Measurements from ENCODE around the gene SLC6A9.

The SLC6A9 gene

GRCh38 chr1:43971336-43971980 lies 59.8 kb downstream of the SLC6A9 start:
- no peak for DNase-seq (ENCODE audit: low read depth in 4 of 4, low spot score in 1 of 4)

- DNase-seq (ENCODE audit: low read depth in 4 of 4, low spot score in 1 of 4): no peak
These were observed 60.4 kb downstream of the SLC6A9 start for GRCh38 chr1:43970911-43971310.

- no peak for DNase-seq (ENCODE audit: low read depth in 4 of 4, low spot score in 1 of 4)
These were observed 60.8 kb downstream of the SLC6A9 start for GRCh38 chr1:43970502-43970901.

- DNase-seq (ENCODE audit: low read depth in 4 of 4, low spot score in 1 of 4): peak; percentile 84 to 98 (median 94)
These were observed 61.4 kb downstream of the SLC6A9 start, which contains the start of gene DPH2 for GRCh38 chr1:43969746-43970466. TSS of gene DPH2 (plus strand) at chr1:43970010. CDS start at chr1:43970176, 166 bp downstream.

- no peak for DNase-seq (ENCODE audit: low read depth in 4 of 4, low spot score in 1 of 4)
These were observed 61.9 kb downstream of the SLC6A9 start for GRCh38 chr1:43969416-43969745.

GRCh38 chr1:43968348-43968948 lies 62.8 kb downstream of the SLC6A9 start:
- DNase-seq (ENCODE audit: low read depth in 4 of 4, low spot score in 1 of 4): no peak

- no peak for DNase-seq (ENCODE audit: low read depth in 4 of 4, low spot score in 1 of 4)
These were observed 65.9 kb downstream of the SLC6A9 start for GRCh38 chr1:43965316-43965715.

GRCh38 chr1:43963890-43964289 lies 67.4 kb downstream of the SLC6A9 start:
- DNase-seq (ENCODE audit: low read depth in 4 of 4, low spot score in 1 of 4): no peak

GRCh38 chr1:43963006-43963405 lies 68.3 kb downstream of the SLC6A9 start:
- DNase-seq (ENCODE audit: low read depth in 4 of 4, low spot score in 1 of 4): no peak

- no peak for DNase-seq (ENCODE audit: low read depth in 4 of 4, low spot score in 1 of 4)
These were observed 68.9 kb downstream of the SLC6A9 start for GRCh38 chr1:43962324-43962723.

GRCh38 chr1:43961692-43962091 lies 69.6 kb downstream of the SLC6A9 start:
- DNase-seq (ENCODE audit: low read depth in 4 of 4, low spot score in 1 of 4): no peak

- no peak for DNase-seq (ENCODE audit: low read depth in 4 of 4, low spot score in 1 of 4)
These were observed 70.5 kb downstream of the SLC6A9 start for GRCh38 chr1:43960798-43961197.

- DNase-seq (ENCODE audit: low read depth in 4 of 4, low spot score in 1 of 4): no peak
These were observed 72.7 kb downstream of the SLC6A9 start for GRCh38 chr1:43958351-43959255.

- DNase-seq (ENCODE audit: low read depth in 4 of 4, low spot score in 1 of 4): no peak
These were observed 73.7 kb downstream of the SLC6A9 start for GRCh38 chr1:43957407-43958040.

GRCh38 chr1:43956234-43956633 lies 75.0 kb downstream of the SLC6A9 start:
- no peak for DNase-seq (ENCODE audit: low read depth in 4 of 4, low spot score in 1 of 4)

- DNase-seq (ENCODE audit: low read depth in 4 of 4, low spot score in 1 of 4): no peak
These were observed 77.2 kb downstream of the SLC6A9 start for GRCh38 chr1:43954036-43954435.

GRCh38 chr1:43953361-43953760 lies 77.9 kb downstream of the SLC6A9 start:
- DNase-seq (ENCODE audit: low read depth in 4 of 4, low spot score in 1 of 4): no peak

- no peak for DNase-seq (ENCODE audit: low read depth in 4 of 4, low spot score in 1 of 4)
These were observed 78.4 kb downstream of the SLC6A9 start for GRCh38 chr1:43952731-43953346.

GRCh38 chr1:43951021-43951985 lies 80.0 kb downstream of the SLC6A9 start:
- no peak for DNase-seq (ENCODE audit: low read depth in 4 of 4, low spot score in 1 of 4)

Measured in stimulated activated CD4-positive, alpha-beta T cell treated with anti-CD3 and anti-CD28 coated beads, Interleukin-1b, Interleukin-23, amount 100 ng/mL, for 24 hours (primary cell).